HCT116 (cell line): ENCODE measurements around the gene CDIP1.

Experiments
- ELF1 ChIP-seq: IDR thresholded peaks from 2 replicates; pipeline ENCODE4 v1.6.1; 2012; ENCODE audit warnings: low read depth, borderline replicate concordance
- EZH2phosphoT487 ChIP-seq: fragments of 200-600 bp; IDR thresholded peaks from 2 replicates; pipeline ENCODE4 v1.6.1; 2018; ENCODE audit warnings: antibody characterized with exemption, borderline replicate concordance
- RAD21 ChIP-seq: IDR thresholded peaks from 2 replicates; pipeline ENCODE4 v1.6.1; 2012; ENCODE audit warnings: low read depth, mild to moderate bottlenecking
- YY1 ChIP-seq: IDR thresholded peaks from 2 replicates; pipeline ENCODE4 v1.6.1; 2011; ENCODE audit warnings: low read length, low read depth, moderate library complexity, mild to moderate bottlenecking; ENCODE audit not compliant: insufficient replicate concordance; ENCODE audit errors: extremely low read depth
- ZNF274 ChIP-seq: fragments of 200-500 bp; sonication (Bioruptor generic); IDR thresholded peaks from 2 replicates; pipeline ENCODE4 v1.6.1; 2014; ENCODE audit warnings: mild to moderate bottlenecking, low read depth, low read length, inconsistent platforms
- TF ChIP-seq, protein P1 (sequence below): IDR thresholded peaks from 2 replicates; pipeline ENCODE4 v1.6.1; 2012; ENCODE audit warnings: low read depth
- TF ChIP-seq, protein P2 (sequence below), 3 experiments: fragments of 200-600 bp in 1 of 3; sonication (generic) in 1 of 3; IDR thresholded peaks in 2 of 3; conservative IDR thresholded peaks in 1 of 3; 2 replicates each; pipeline ENCODE4 v1.5.1; 2012 to 2017; ENCODE audit warnings: low read depth in 2 of 3, low read length in 2 of 3, antibody characterized with exemption in 1 of 3, borderline replicate concordance in 1 of 3, control low read depth in 1 of 3, mild to moderate bottlenecking in 1 of 3, mixed read lengths in 1 of 3, mixed run types in 1 of 3, moderate library complexity in 1 of 3; ENCODE audit not compliant: insufficient read depth in 1 of 3
- TF ChIP-seq, protein P3 (sequence below): IDR thresholded peaks from 2 replicates; pipeline ENCODE4 v1.6.1; 2012

DNA sequence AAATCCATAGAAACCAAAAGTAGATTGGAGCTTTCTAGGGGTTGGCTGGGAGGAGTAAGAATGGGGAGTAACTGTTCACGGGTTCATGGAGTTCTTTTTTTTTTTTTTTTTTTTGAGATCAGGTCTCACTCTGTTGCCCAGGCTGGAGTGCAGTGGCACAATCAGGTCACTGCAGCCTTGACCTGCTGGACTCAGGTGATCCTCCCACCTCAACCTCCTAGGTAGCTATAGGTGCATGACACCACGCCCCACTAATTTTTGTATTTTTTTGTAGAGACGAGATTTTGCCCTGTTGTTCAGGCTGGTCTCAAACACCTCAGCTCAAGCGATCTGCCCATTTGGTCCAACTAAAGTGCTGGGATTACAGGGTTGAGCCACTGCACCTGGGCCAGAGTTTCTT, 65.7 kb downstream of the CDIP1 start:
- TF ChIP-seq EZH2phosphoT487 (no peak), RAD21 (no peak), ELF1 (no peak), ZNF274 (no peak), YY1 (no peak)
- TF ChIP-seq, protein P1, sequence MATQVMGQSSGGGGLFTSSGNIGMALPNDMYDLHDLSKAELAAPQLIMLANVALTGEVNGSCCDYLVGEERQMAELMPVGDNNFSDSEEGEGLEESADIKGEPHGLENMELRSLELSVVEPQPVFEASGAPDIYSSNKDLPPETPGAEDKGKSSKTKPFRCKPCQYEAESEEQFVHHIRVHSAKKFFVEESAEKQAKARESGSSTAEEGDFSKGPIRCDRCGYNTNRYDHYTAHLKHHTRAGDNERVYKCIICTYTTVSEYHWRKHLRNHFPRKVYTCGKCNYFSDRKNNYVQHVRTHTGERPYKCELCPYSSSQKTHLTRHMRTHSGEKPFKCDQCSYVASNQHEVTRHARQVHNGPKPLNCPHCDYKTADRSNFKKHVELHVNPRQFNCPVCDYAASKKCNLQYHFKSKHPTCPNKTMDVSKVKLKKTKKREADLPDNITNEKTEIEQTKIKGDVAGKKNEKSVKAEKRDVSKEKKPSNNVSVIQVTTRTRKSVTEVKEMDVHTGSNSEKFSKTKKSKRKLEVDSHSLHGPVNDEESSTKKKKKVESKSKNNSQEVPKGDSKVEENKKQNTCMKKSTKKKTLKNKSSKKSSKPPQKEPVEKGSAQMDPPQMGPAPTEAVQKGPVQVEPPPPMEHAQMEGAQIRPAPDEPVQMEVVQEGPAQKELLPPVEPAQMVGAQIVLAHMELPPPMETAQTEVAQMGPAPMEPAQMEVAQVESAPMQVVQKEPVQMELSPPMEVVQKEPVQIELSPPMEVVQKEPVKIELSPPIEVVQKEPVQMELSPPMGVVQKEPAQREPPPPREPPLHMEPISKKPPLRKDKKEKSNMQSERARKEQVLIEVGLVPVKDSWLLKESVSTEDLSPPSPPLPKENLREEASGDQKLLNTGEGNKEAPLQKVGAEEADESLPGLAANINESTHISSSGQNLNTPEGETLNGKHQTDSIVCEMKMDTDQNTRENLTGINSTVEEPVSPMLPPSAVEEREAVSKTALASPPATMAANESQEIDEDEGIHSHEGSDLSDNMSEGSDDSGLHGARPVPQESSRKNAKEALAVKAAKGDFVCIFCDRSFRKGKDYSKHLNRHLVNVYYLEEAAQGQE: no peak
- TF ChIP-seq, protein P2, sequence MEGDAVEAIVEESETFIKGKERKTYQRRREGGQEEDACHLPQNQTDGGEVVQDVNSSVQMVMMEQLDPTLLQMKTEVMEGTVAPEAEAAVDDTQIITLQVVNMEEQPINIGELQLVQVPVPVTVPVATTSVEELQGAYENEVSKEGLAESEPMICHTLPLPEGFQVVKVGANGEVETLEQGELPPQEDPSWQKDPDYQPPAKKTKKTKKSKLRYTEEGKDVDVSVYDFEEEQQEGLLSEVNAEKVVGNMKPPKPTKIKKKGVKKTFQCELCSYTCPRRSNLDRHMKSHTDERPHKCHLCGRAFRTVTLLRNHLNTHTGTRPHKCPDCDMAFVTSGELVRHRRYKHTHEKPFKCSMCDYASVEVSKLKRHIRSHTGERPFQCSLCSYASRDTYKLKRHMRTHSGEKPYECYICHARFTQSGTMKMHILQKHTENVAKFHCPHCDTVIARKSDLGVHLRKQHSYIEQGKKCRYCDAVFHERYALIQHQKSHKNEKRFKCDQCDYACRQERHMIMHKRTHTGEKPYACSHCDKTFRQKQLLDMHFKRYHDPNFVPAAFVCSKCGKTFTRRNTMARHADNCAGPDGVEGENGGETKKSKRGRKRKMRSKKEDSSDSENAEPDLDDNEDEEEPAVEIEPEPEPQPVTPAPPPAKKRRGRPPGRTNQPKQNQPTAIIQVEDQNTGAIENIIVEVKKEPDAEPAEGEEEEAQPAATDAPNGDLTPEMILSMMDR (IDR thresholded peaks at IDR 0.05 in 2 of 3, conservative IDR thresholded peaks at IDR 0.05 in 1 of 3; ENCODE audit: borderline replicate concordance in 1 of 3, insufficient read depth in 1 of 3, low read depth in 2 of 3, low read length in 2 of 3): no peak
- TF ChIP-seq, protein P3, sequence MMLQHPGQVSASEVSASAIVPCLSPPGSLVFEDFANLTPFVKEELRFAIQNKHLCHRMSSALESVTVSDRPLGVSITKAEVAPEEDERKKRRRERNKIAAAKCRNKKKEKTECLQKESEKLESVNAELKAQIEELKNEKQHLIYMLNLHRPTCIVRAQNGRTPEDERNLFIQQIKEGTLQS: no peak
